Endodermal cell (in vitro differentiated cells): ENCODE measurements around the gene MAD2L1BP. TPM values are rescaled to one million over a fixed set of nuclear protein-coding genes. Genes with fewer than 3 reads are reported as not detected.
"Not testable (repeated sequence)": the region's sequence is repeated elsewhere in the genome, so short reads cannot be mapped to it uniquely, and the experiment has no call there.

Experiments
- DNase-seq: peaks from one replicate; pipeline ENCODE4 v3.0.0-alpha.2; 2017
- H3K27ac ChIP-seq: 2 replicates; pipeline ENCODE4 v1.5.1; 2013; ENCODE audit warnings: mild to moderate bottlenecking, low read depth, low read length, moderate library complexity
- H3K27me3 ChIP-seq: 2 replicates; pipeline ENCODE4 v1.6.1; 2013; ENCODE audit warnings: mild to moderate bottlenecking, low read length, moderate library complexity; ENCODE audit not compliant: insufficient read depth, control insufficient read depth, poor library complexity, severe bottlenecking
- H3K36me3 ChIP-seq: 2 replicates; pipeline ENCODE4 v1.7.0; 2013; ENCODE audit warnings: mild to moderate bottlenecking, low read length, moderate library complexity; ENCODE audit not compliant: control insufficient read depth, insufficient read depth
- H3K4me1 ChIP-seq: one replicate; pipeline ENCODE4 v1.7.0; 2013; ENCODE audit warnings: low read length; ENCODE audit not compliant: control insufficient read depth, insufficient read depth
- H3K4me3 ChIP-seq: 2 replicates; pipeline ENCODE4 v1.5.1; 2013; ENCODE audit warnings: mild to moderate bottlenecking, low read length, moderate library complexity
- H3K9ac ChIP-seq: 2 replicates; pipeline ENCODE4 v1.6.1; 2013; ENCODE audit warnings: mild to moderate bottlenecking, low read length, moderate library complexity; ENCODE audit not compliant: poor library complexity, severe bottlenecking; ENCODE audit errors: extremely low read depth
- H3K9me3 ChIP-seq: 2 replicates; pipeline ENCODE4 v1.6.1; 2013; ENCODE audit warnings: mild to moderate bottlenecking, low read length, moderate library complexity; ENCODE audit not compliant: control insufficient read depth
- H3K27ac Mint-ChIP-seq: 2 replicates; pipeline ENCODE4 v1.8.0; 2020; ENCODE audit warnings: mixed read lengths
- H3K27me3 Mint-ChIP-seq: 2 replicates; pipeline ENCODE4 v1.8.0; 2021; ENCODE audit warnings: mild to moderate bottlenecking, mixed read lengths; ENCODE audit not compliant: insufficient read depth
- H3K36me3 Mint-ChIP-seq: 2 replicates; pipeline ENCODE4 v1.8.0; 2020; ENCODE audit warnings: low read depth, mixed read lengths
- H3K4me1 Mint-ChIP-seq: 2 replicates; pipeline ENCODE4 v1.8.0; 2020; ENCODE audit warnings: mixed read lengths
- H3K4me3 Mint-ChIP-seq: 2 replicates; pipeline ENCODE4 v1.8.0; 2020; ENCODE audit warnings: mild to moderate bottlenecking, moderate library complexity, mixed read lengths
- H3K9me3 Mint-ChIP-seq: 2 replicates; pipeline ENCODE4 v1.8.0; 2020; ENCODE audit warnings: mild to moderate bottlenecking, mixed read lengths
- CTCF ChIP-seq: fragments of 200-600 bp; sonication (generic); conservative IDR thresholded peaks from 2 replicates; pipeline ENCODE4 v1.5.0; 2021; ENCODE audit warnings: antibody characterized with exemption, mild to moderate bottlenecking
- WGBS, 2 experiments: methylation state at CpG; one replicate each; pipeline versions ENCODE4 v1.1.5 to v1.1.7; 2013; ENCODE audit warnings: missing lambda C conversion rate in 2 of 2, mixed read lengths in 1 of 2; ENCODE audit not compliant: insufficient coverage in 1 of 2, insufficient read length in 1 of 2; 5-methylcytosine and 5-hydroxymethylcytosine counted together
- total RNA-seq, 2 donors: library from RNA; stranded (reverse); fragmentation: NEBNext Ultra II Directional in 1 of 2; extraction: Animal tissue kit (Norgen Biotek cat#: 25700) in 1 of 2; gene quantifications; 2 replicates in 1 of 2; 3 replicates in 1 of 2; pipeline ENCODE4 v1.2.1, GENCODE V29; 2021

MAD2L1BP gene
- total RNA-seq, 2 donors from 2014 or later, result 32.7 to 41.5 TPM

- H3K9me3 Mint-ChIP-seq, result peaks cover 23% of the 10 kb centered on the region
- H3K27ac Mint-ChIP-seq, result no peak overlapping the region
- no peaks in the 10 kb centered on the region for H3K36me3 ChIP-seq
- peaks cover 16% of the 10 kb centered on the region for H3K36me3 Mint-ChIP-seq
- H3K4me3 ChIP-seq, result no peak overlapping the region
- no peaks in the 10 kb centered on the region for H3K27me3 ChIP-seq
- no peaks in the 10 kb centered on the region for H3K4me1 ChIP-seq
- WGBS, 2 experiments, result 98 to 100% methylated on average over 1 to 3 of the region's 3 CpGs
- peaks cover 5% of the 10 kb centered on the region for H3K4me1 Mint-ChIP-seq
- no peak overlapping the region for H3K4me3 Mint-ChIP-seq
- H3K27me3 Mint-ChIP-seq, result peaks cover 7% of the 10 kb centered on the region
- no peak for DNase-seq
- H3K9ac ChIP-seq, result no peak overlapping the region
- no peak overlapping the region for H3K27ac ChIP-seq
- TF ChIP-seq CTCF, result peak; percentile 32
- H3K9me3 ChIP-seq, result peaks cover 8% of the 10 kb centered on the region
Observed at GRCh38 chr6:43657221-43657802, 21.7 kb downstream of the MAD2L1BP start.

GRCh38 chr6:43658161-43658560, 22.5 kb downstream of the MAD2L1BP start:
- no peak overlapping the region for H3K4me3 Mint-ChIP-seq
- peaks cover 5% of the 10 kb centered on the region for H3K4me1 Mint-ChIP-seq
- H3K36me3 ChIP-seq, result no peaks in the 10 kb centered on the region
- H3K9me3 Mint-ChIP-seq, result peaks cover 23% of the 10 kb centered on the region
- peaks cover 7% of the 10 kb centered on the region for H3K27me3 Mint-ChIP-seq
- no peak for TF ChIP-seq CTCF
- no peak overlapping the region for H3K9ac ChIP-seq
- H3K27ac ChIP-seq, result no peak overlapping the region
- no peak for DNase-seq
- 93 to 99% methylated on average over 4 to 8 of the region's 9 CpGs for WGBS, 2 experiments
- H3K4me3 ChIP-seq, result no peak overlapping the region
- no peak overlapping the region for H3K27ac Mint-ChIP-seq
- peaks cover 8% of the 10 kb centered on the region for H3K9me3 ChIP-seq
- H3K27me3 ChIP-seq, result no peaks in the 10 kb centered on the region
- H3K36me3 Mint-ChIP-seq, result peaks cover 16% of the 10 kb centered on the region
- no peaks in the 10 kb centered on the region for H3K4me1 ChIP-seq

- H3K9ac ChIP-seq, H3K27me3 Mint-ChIP-seq, H3K36me3 ChIP-seq, H3K4me3 ChIP-seq, H3K4me1 ChIP-seq, H3K9me3 ChIP-seq, H3K4me3 Mint-ChIP-seq, DNase-seq, H3K27ac Mint-ChIP-seq, H3K27me3 ChIP-seq, H3K27ac ChIP-seq: not testable (repeated sequence)
- 87 to 98% methylated on average over 4 to 5 of the region's 5 CpGs for WGBS, 2 experiments
- H3K9me3 Mint-ChIP-seq, result peaks cover 23% of the 10 kb centered on the region
- H3K36me3 Mint-ChIP-seq, result peaks cover 12% of the 10 kb centered on the region
- peaks cover 15% of the 10 kb centered on the region for H3K4me1 Mint-ChIP-seq
Observed at GRCh38 chr6:43662948-43663347, 27.3 kb downstream of the MAD2L1BP start.

GRCh38 chr6:43665376-43665775, 29.7 kb downstream of the MAD2L1BP start:
- Histone ChIP-seq H3K27ac (no peak overlapping the region), H3K4me1 (peaks cover 18% of the 10 kb centered on the region), H3K36me3 (peaks cover 2% of the 10 kb centered on the region), H3K9ac (no peak overlapping the region), H3K4me3 (no peak overlapping the region), H3K27me3 (no peaks in the 10 kb centered on the region), H3K9me3 (peaks cover 8% of the 10 kb centered on the region)
- Mint-ChIP-seq H3K9me3 (peaks cover 14% of the 10 kb centered on the region), H3K36me3 (peaks cover 10% of the 10 kb centered on the region), H3K4me3 (no peak overlapping the region), H3K4me1 (peaks cover 36% of the 10 kb centered on the region), H3K27me3 (peaks cover 2% of the 10 kb centered on the region), H3K27ac (no peak overlapping the region)
- no peak for TF ChIP-seq CTCF
- DNase-seq, result no peak
- WGBS, 2 experiments, result 84 to 89% methylated on average over 1 of the region's 1 CpG
